K562 (cell line): ENCODE results near the gene AHCY. TPM values are rescaled to one million over a fixed set of nuclear protein-coding genes. Genes with fewer than 3 reads are reported as not detected.

Experiments
- ATAC-seq: fragments of 200-7000 bp; cut with Tn5 transposase; 3 replicates; pipeline ENCODE4 v1.9.1; 2020; ENCODE audit warnings: moderate library complexity
- BruUV-seq: library from RNA; stranded (reverse); fragments of 400-500 nt; replicated peaks from 2 replicates; lab custom pipeline; 2021; lab: Mats Ljungman, UMichigan
- CTCF ChIA-PET: fragments of 300-600 bp; formaldehyde crosslinking; extraction: SDS; loops from one replicate; lab custom pipeline; 2021; ENCODE audit warnings: low intra/inter-chr PET ratio; lab: Yijun Ruan, JAX
- POLR2A ChIA-PET: fragments of 300-600, 350-650 bp; sonication (Branson Sonifier 250); formaldehyde crosslinking; extraction: SDS; loops from one replicate; lab custom pipeline; 2021; ENCODE audit warnings: antibody characterized with exemption, inconsistent platforms; lab: Yijun Ruan, JAX
- DNase-seq, 4 experiments: peaks; one replicate each; pipeline versions ENCODE4 v3.0.0 to v3.0.0-alpha.2; 2011 to 2018; ENCODE audit warnings: low spot score in 3 of 4, mixed read lengths in 3 of 4; ENCODE audit errors: extremely low read depth in 1 of 4
- FAIRE-seq: peaks from 2 replicates; lab custom pipeline; 2011; peaks lifted over from hg19 to GRCh38; lab: Jason Lieb, UNC
- H2AFZ ChIP-seq: 2 replicates; pipeline ENCODE4 v1.6.0; 2011; ENCODE audit warnings: low read depth, low read length, control low read depth, inconsistent platforms
- H3K27ac ChIP-seq: fragments of 200-600 bp; 3 replicates; pipeline ENCODE4 v1.8.0; 2011; ENCODE audit warnings: low read depth, mild to moderate bottlenecking, control low read depth, inconsistent platforms, low read length, moderate library complexity, mixed read lengths; ENCODE audit errors: extremely low read depth
- H3K27me3 ChIP-seq, 2 experiments: fragments of 300-600 bp in 1 of 2; 2 replicates in 1 of 2; 3 replicates in 1 of 2; pipeline versions ENCODE4 v1.6.0 to v1.8.0; 2011; ENCODE audit warnings: inconsistent platforms in 2 of 2, low read length in 2 of 2, mild to moderate bottlenecking in 1 of 2, mixed read lengths in 1 of 2, moderate library complexity in 1 of 2; ENCODE audit not compliant: control insufficient read depth in 2 of 2, insufficient read depth in 2 of 2
- H3K36me3 ChIP-seq: fragments of 300-600 bp; 3 replicates; pipeline ENCODE4 v1.8.0; 2011; ENCODE audit warnings: mild to moderate bottlenecking, low read length, inconsistent platforms; ENCODE audit not compliant: control insufficient read depth, insufficient read depth
- H3K4me1 ChIP-seq, 2 experiments: fragments of 200-600 bp in 1 of 2; replicated peaks in 1 of 2; 2 replicates in 1 of 2; 3 replicates in 1 of 2; pipeline versions ENCODE4 v1.5.1 to v1.8.0; 2011; ENCODE audit warnings: inconsistent platforms in 2 of 2, low read length in 2 of 2, mild to moderate bottlenecking in 1 of 2, mixed read lengths in 1 of 2, moderate library complexity in 1 of 2; ENCODE audit not compliant: control insufficient read depth in 2 of 2, insufficient read depth in 2 of 2
- H3K4me2 ChIP-seq: 2 replicates; pipeline ENCODE4 v1.6.1; 2011; ENCODE audit warnings: low read length, control low read depth, inconsistent platforms, mixed read lengths; ENCODE audit not compliant: insufficient read depth
- H3K4me3 ChIP-seq: fragments of 200-600 bp; sonication (generic), shearing (Covaris generic); 2 replicates; pipeline ENCODE4 v1.5.1; 2016; ENCODE audit warnings: control low read depth, inconsistent platforms
- H3K79me2 ChIP-seq: fragments of 200-600 bp; 3 replicates; pipeline ENCODE4 v1.8.0; 2011; ENCODE audit warnings: low read length, inconsistent platforms; ENCODE audit not compliant: control insufficient read depth, insufficient read depth
- H3K9ac ChIP-seq, 2 experiments: 2 replicates each; pipeline versions ENCODE4 v1.6.0 to v1.6.1; 2011; ENCODE audit warnings: low read depth in 2 of 2, low read length in 2 of 2, control low read depth in 1 of 2, inconsistent platforms in 1 of 2, mild to moderate bottlenecking in 1 of 2, mixed read lengths in 1 of 2; ENCODE audit not compliant: insufficient read depth in 1 of 2
- H3K9me1 ChIP-seq: one replicate; pipeline ENCODE4 v1.6.0; 2011; ENCODE audit warnings: inconsistent platforms, mild to moderate bottlenecking, low read length, moderate library complexity; ENCODE audit not compliant: control insufficient read depth, insufficient read depth
- H3K9me3 ChIP-seq: replicated peaks from 2 replicates; pipeline ENCODE4 v1.5.1; 2011; ENCODE audit warnings: low read depth, low read length, inconsistent platforms; ENCODE audit not compliant: control insufficient read depth, insufficient read depth
- H4K20me1 ChIP-seq: replicated peaks from 2 replicates; pipeline ENCODE4 v1.6.1; 2011; ENCODE audit warnings: low read length, inconsistent platforms, mixed read lengths; ENCODE audit not compliant: control insufficient read depth, insufficient read depth
- BHLHE40 ChIP-seq: IDR thresholded peaks from 2 replicates; pipeline ENCODE4 v1.6.1; 2011; ENCODE audit warnings: low read length, improper control_type of control experiment
- NR2C2 ChIP-seq, 2 experiments: fragments of 200-800 bp in 1 of 2; sonication (Bioruptor generic) in 1 of 2; sonication (generic) in 1 of 2; formaldehyde crosslinking in 1 of 2; IDR thresholded peaks; 2 replicates each; pipeline versions ENCODE4 v1.6.1 to v1.8.0; 2016 to 2022; ENCODE audit warnings: mild to moderate bottlenecking in 1 of 2, missing compliant biosample characterization in 1 of 2, missing genetic modification characterization in 1 of 2, missing genetic modification reagents in 1 of 2
- WGBS: fragments of 100-300 bp; shearing (Covaris generic); methylation state at CpG from one replicate; pipeline ENCODE4 v1.1.6; 2016; ENCODE audit warnings: low coverage, mixed read lengths; ENCODE audit not compliant: insufficient coverage; ENCODE audit errors: missing lambda C conversion rate; 5-methylcytosine and 5-hydroxymethylcytosine counted together
- in situ Hi-C: fragments of 300-500 bp; cut with MboI; formaldehyde crosslinking; loops from 4 replicates; pipeline ENCODE4 v1.15.0; 2018; ENCODE audit warnings: inconsistent platforms, mixed read lengths
- intact Hi-C: fragments of 100-400 bp; cut with micrococcal nuclease; formaldehyde crosslinking; loops from 2 replicates; pipeline ENCODE4 v1.14.2; 2022
- polyA plus RNA-seq, 8 experiments: library from polyadenylated mRNA; depleted of rRNA in 4 of 8; stranded (reverse) in 5 of 8; unstranded in 3 of 8; fragments of >200 nt; fragmentation: Nextera tagmentation in 2 of 8; fragmentation: Illumina TruSeq in 1 of 8; extraction: Ambion mirVana in 2 of 8; extraction: Trizol in 1 of 8; gene quantifications; 2 replicates each; pipeline versions ENCODE4 v1.2.1 to v1.2.3, GENCODE V29; 2011 to 2014; ENCODE audit warnings: inconsistent platforms in 1 of 8, missing spikeins in 1 of 8
- total RNA-seq, 7 experiments: library from RNA; depleted of rRNA in 6 of 7; stranded (reverse); fragments of >200 nt in 6 of 7; fragmentation: Illumina TruSeq in 2 of 7; extraction: Trizol in 2 of 7; gene quantifications; 2 replicates each; pipeline versions ENCODE4 v1.2.1 to v1.2.3, GENCODE V29; 2011 to 2021; ENCODE audit warnings: low replicate concordance in 1 of 7
- TF ChIP-seq, protein P1 (sequence below): sonication (generic); formaldehyde crosslinking; IDR thresholded peaks from 2 replicates; pipeline ENCODE4 v1.4.0; 2020; ENCODE audit warnings: mild to moderate bottlenecking, missing genetic modification reagents

AHCY gene
- total and polyA plus RNA-seq, 9 of the 15 experiments (the other 6 are each of a cell fraction or from before 2014, with no cell fraction given) = 82.5 to 269 (median 190) TPM

DNA sequence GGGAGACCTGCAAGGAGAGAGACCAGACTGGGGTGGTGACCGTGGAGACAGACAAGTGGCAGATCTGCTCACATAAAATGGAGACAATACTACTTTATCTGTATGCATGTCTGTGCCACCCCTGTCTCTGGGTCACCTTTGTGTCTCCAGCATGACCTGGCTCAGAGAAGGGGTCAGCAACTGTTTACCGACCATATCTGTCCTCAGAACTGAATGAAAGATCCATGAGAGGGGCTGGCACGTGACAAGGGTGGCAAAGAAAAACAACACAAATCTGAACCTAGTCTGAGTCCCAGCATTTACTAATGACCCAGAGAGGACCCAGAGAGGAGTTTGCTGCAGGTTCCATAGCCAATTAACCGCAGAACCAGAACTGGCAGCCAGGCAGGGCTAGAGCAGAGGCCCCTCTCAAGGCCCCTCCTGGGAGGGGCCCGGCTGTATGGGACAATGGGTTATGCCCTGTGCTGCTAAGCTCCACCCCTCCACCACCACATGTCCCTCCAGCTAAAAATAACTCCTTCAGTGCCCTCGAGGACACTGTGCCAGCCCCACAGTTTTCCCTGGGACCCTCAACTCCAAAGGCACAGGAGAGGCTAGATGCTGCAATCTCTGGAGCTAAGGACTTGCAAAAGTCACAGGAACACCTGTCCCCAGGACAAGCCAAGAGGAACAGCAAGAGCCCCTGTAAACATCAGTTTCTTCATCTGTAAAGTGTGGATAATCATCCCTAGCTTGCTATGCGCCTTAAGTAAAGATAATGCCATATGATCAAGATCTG lies 2.2 kb downstream of the AHCY start:
- FAIRE-seq (peak; percentile 26), DNase-seq (no peak), ATAC-seq (no peak)
- intact Hi-C loops = no loop called here
- H3K9ac ChIP-seq = peak overlapping the region; percentile 27 to 85
- no peaks in the 10 kb centered on the region for H3K9me1 ChIP-seq
- peaks cover 22 to 34% of the 10 kb centered on the region in 2 experiments for H3K4me1 ChIP-seq
- peak overlapping the region; percentile 92 for H3K27ac ChIP-seq
- no TSS peak for BruUV-seq
- in situ Hi-C loops = loop anchor here (5.0 kb wide), 1 partner anchor 216 kb away; the partner anchor contains the start of gene DYNLRB1
- peaks cover 68% of the 10 kb centered on the region for H3K79me2 ChIP-seq
- no peaks in the 10 kb centered on the region for H3K27me3 ChIP-seq
- WGBS = 19% methylated on average over 7 of the region's 7 CpGs
- ChIA-PET CTCF (no interaction called here), POLR2A (interaction anchor here (0.6 to 1.2 kb wide), 4 partner anchors 63 to 222 kb away, joined by 3 read pairs; no protein-coding TSS in a partner anchor)
- no peak overlapping the region for H2AFZ ChIP-seq
- TF ChIP-seq NR2C2 (CRISPR knock-in tag; IDR thresholded peaks at IDR 0.05) = no peak
- TF ChIP-seq NR2C2 (tag; IDR thresholded peaks at IDR 0.05) = peak; percentile 21; the same call in 1 of the 2 replicates
- TF ChIP-seq BHLHE40 = peak; percentile 67
- TF ChIP-seq, protein P1, sequence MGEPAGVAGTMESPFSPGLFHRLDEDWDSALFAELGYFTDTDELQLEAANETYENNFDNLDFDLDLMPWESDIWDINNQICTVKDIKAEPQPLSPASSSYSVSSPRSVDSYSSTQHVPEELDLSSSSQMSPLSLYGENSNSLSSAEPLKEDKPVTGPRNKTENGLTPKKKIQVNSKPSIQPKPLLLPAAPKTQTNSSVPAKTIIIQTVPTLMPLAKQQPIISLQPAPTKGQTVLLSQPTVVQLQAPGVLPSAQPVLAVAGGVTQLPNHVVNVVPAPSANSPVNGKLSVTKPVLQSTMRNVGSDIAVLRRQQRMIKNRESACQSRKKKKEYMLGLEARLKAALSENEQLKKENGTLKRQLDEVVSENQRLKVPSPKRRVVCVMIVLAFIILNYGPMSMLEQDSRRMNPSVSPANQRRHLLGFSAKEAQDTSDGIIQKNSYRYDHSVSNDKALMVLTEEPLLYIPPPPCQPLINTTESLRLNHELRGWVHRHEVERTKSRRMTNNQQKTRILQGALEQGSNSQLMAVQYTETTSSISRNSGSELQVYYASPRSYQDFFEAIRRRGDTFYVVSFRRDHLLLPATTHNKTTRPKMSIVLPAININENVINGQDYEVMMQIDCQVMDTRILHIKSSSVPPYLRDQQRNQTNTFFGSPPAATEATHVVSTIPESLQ (CRISPR knock-in tag) = no peak
- 0 out of 2 replicates have a peak, but pooled peaks cover 3% of the 10 kb centered on the region for H4K20me1 ChIP-seq
- H3K4me2 ChIP-seq = peak overlapping the region; percentile 97
- H3K4me3 ChIP-seq = peak overlapping the region; percentile 96; the same call in 1 of the 2 replicates
- H3K36me3 ChIP-seq = peaks cover 44% of the 10 kb centered on the region; the same call in 2 of the 3 replicates
- no peaks in the 10 kb centered on the region for H3K9me3 ChIP-seq
